Lower lobe of right lung (tissue), 2 donors: ENCODE results near the gene LRRC32. TPM values are rescaled to one million over a fixed set of nuclear protein-coding genes. Genes with fewer than 3 reads are reported as not detected.

Source experiments
- ATAC-seq, 2 donors: fragments of 200-7000 bp; cut with Tn5 transposase; one replicate each; pipeline ENCODE4 v1.9.1; 2020 to 2022; ENCODE audit warnings: mild to moderate bottlenecking in 2 of 2, moderate library complexity in 2 of 2
- DNase-seq: peaks from one replicate; pipeline ENCODE4 v3.0.0-alpha.2; 2020
- H3K27ac ChIP-seq: fragments of 200-600 bp; one replicate; pipeline ENCODE4 v1.8.0; 2022
- H3K27me3 ChIP-seq: fragments of 200-600 bp; one replicate; pipeline ENCODE4 v1.8.0; 2022; ENCODE audit warnings: low read depth
- H3K36me3 ChIP-seq: fragments of 200-600 bp; one replicate; pipeline ENCODE4 v1.8.0; 2022; ENCODE audit warnings: mild to moderate bottlenecking
- H3K4me1 ChIP-seq: fragments of 200-600 bp; one replicate; pipeline ENCODE4 v1.8.0; 2022
- H3K4me3 ChIP-seq: fragments of 200-600 bp; one replicate; pipeline ENCODE4 v1.8.0; 2022; ENCODE audit warnings: mild to moderate bottlenecking
- H3K9me3 ChIP-seq: fragments of 200-600 bp; one replicate; pipeline ENCODE4 v1.8.0; 2022
- CTCF ChIP-seq: fragments of 200-600 bp; IDR thresholded peaks from one replicate; pipeline ENCODE4 v1.8.0; 2022; ENCODE audit warnings: antibody characterized with exemption, mild to moderate bottlenecking
- intact Hi-C: fragments of 100-400 bp; cut with DNase I; formaldehyde crosslinking; loops from one replicate; pipeline ENCODE4 v1.11.0; 2022
- total RNA-seq: library from RNA; stranded (reverse); fragmentation: NEBNext Ultra II Directional; extraction: Animal tissue kit (Norgen Biotek cat#: 25700); gene quantifications from one replicate; pipeline ENCODE4 v1.2.1, GENCODE V29; 2021
- donor health status: DM: no; HTN: yes; CAD: no; lungs with severe emphysema.

LRRC32 gene
- total RNA-seq, 1 donor from 2014 or later, result 121 TPM

DNA sequence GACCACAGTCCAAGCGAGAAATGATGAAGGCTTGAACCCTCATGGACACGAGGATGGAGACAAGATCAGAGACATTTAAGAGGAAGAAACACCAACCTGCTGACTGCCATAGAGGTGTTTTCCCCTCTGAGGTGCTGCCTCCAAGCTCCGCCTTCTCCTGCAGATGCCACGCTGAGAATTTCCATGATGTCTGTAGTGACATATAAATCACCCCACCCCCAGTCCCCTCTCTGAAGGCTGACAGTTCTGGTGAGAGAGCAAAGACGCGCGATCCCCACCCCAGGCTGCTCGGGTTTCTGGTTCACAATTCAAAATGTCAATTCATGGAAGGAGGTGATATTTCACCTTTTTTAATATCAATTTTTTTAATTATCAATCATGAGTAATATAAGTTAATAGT is 28.2 kb downstream of the LRRC32 start:
- intact Hi-C loops, result no loop called here
- no peak for DNase-seq

DNA sequence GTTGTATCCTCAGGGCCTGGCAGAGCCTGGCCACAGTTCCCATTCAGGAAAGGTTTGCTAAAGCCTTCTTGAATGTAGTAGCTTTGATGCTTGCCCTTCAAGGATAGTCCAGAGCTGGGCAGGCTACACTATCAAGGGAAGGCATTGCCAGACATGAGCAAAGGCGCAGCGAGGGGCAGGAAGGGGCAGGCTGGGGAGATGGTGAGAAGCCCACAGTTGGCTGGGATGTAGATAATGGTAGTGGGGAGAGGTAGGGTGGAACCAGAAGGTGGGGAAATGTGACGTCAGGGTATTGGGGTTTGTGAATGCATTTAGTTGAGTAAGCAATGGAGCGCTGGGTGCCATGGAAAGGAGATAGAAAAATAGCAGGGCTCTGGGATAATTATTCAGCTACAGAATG is 28.6 kb downstream of the LRRC32 start:
- ATAC-seq (no peak), DNase-seq (no peak)
- H3K27me3 ChIP-seq, result no peaks in the 10 kb centered on the region
- TF ChIP-seq CTCF, result no peak
- peaks cover 3% of the 10 kb centered on the region for H3K9me3 ChIP-seq
- no peaks in the 10 kb centered on the region for H3K36me3 ChIP-seq
- H3K4me1 ChIP-seq, result peaks cover 16% of the 10 kb centered on the region
- no peak overlapping the region for H3K4me3 ChIP-seq
- H3K27ac ChIP-seq, result no peak overlapping the region
- intact Hi-C loops, result no loop called here

More for the DNA sequence above, 28.2 kb downstream of the LRRC32 start:
- Histone ChIP-seq H3K9me3 (peaks cover 8% of the 10 kb centered on the region), H3K27me3 (no peaks in the 10 kb centered on the region), H3K4me3 (no peak overlapping the region), H3K27ac (no peak overlapping the region), H3K4me1 (peaks cover 12% of the 10 kb centered on the region), H3K36me3 (no peaks in the 10 kb centered on the region)
- ATAC-seq, result no peak
- no peak for TF ChIP-seq CTCF

DNA sequence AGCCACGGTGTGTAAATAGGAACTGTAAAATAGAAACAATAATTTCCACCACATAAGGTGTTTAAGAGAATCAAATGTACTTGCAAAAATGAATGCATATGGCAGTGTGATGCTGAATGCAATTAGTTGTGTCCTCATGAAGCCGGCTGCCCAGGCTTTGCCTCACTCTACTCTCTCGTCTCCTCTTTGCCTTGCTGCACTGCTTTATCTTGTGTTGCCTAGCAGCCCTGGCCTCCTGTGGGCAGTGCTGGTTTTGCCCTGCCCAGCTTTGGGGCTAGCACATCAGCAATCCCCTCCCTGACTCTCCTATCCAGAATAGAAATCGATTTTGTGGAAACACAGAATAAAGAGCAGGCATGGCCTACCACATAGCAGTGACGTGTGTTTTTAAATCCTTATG is 30.0 kb downstream of the LRRC32 start:
- intact Hi-C loops, result no loop called here
- DNase-seq (no peak), ATAC-seq (no peak)
- no peak overlapping the region for H3K27ac ChIP-seq
- no peaks in the 10 kb centered on the region for H3K9me3 ChIP-seq
- no peak for TF ChIP-seq CTCF
- H3K27me3 ChIP-seq, result no peaks in the 10 kb centered on the region
- no peak overlapping the region for H3K4me3 ChIP-seq
- peaks cover 25% of the 10 kb centered on the region for H3K4me1 ChIP-seq
- H3K36me3 ChIP-seq, result no peaks in the 10 kb centered on the region

DNA sequence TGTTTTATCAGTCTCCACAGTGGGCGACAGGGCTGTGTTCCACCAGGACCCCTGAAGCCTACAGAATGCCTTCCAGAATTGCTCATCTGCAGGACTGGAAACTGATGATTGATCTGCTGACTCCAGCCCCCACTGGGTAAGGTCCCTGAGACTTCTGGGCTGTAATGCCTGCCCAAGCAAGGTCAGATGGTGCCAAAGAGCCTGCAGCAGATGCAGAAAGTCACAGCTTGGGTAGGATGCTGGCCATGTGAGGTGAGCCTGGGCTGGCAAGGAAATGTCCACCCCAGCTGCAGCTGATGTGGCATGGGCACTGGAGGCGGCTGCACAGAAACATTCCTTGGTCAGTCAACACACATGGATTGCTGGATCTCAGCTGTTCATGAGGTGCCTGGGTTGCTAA is 30.9 kb downstream of the LRRC32 start:
- no peak overlapping the region for H3K27ac ChIP-seq
- H3K36me3 ChIP-seq, result no peaks in the 10 kb centered on the region
- TF ChIP-seq CTCF, result no peak
- ATAC-seq (no peak), DNase-seq (no peak)
- H3K4me3 ChIP-seq, result no peak overlapping the region
- no peaks in the 10 kb centered on the region for H3K9me3 ChIP-seq
- intact Hi-C loops, result no loop called here
- H3K27me3 ChIP-seq, result no peaks in the 10 kb centered on the region
- peaks cover 31% of the 10 kb centered on the region for H3K4me1 ChIP-seq

- DNase-seq (no peak), ATAC-seq (no peak)
- TF ChIP-seq CTCF, result no peak
- Histone ChIP-seq H3K36me3 (no peaks in the 10 kb centered on the region), H3K9me3 (no peaks in the 10 kb centered on the region), H3K27ac (peak overlapping the region; percentile 49), H3K4me3 (no peak overlapping the region), H3K27me3 (no peaks in the 10 kb centered on the region), H3K4me1 (peaks cover 31% of the 10 kb centered on the region)
- intact Hi-C loops, result no loop called here
These were observed 32.0 kb downstream of the LRRC32 start for GRCh38 chr11:76638270-76639197.
